Breast epithelium (tissue), 3 donors: ENCODE data around the gene CCL13.

Experiments used
- CTCF ChIP-seq, 3 donors: fragments of 450-650 bp; IDR thresholded peaks; one replicate each; pipeline ENCODE4 v1.5.1; 2016 to 2017; ENCODE audit warnings: antibody characterized with exemption in 3 of 3, mild to moderate bottlenecking in 3 of 3, moderate library complexity in 3 of 3
- POLR2AphosphoS5 ChIP-seq, 3 donors: sonication (generic); formaldehyde crosslinking; IDR thresholded peaks; one replicate each; pipeline ENCODE4 v1.6.1; 2017; ENCODE audit warnings: antibody characterized with exemption in 3 of 3

- no peak for TF ChIP-seq POLR2AphosphoS5 (IDR thresholded peaks at IDR 0.05)
- TF ChIP-seq CTCF (IDR thresholded peaks at IDR 0.05): no peak
Measured at GRCh38 chr17:34356194-34356593, at the start of gene CCL13.
